Fibroblast of mammary gland (primary cell): Measurements from ENCODE around the gene TFEB.

Source experiments
- DNase-seq: peaks from one replicate; pipeline ENCODE4 v3.0.0-alpha.2; 2010; ENCODE audit warnings: low read depth
- H3K4me3 ChIP-seq: 2 replicates; pipeline ENCODE4 v1.5.1; 2011; ENCODE audit warnings: low read depth, mild to moderate bottlenecking, low read length, moderate library complexity; ENCODE audit not compliant: control insufficient read depth
- CTCF ChIP-seq: conservative IDR thresholded peaks from 2 replicates; pipeline ENCODE4 v1.5.1; 2011; ENCODE audit warnings: low read depth, low read length, inconsistent platforms; ENCODE audit not compliant: control insufficient read depth, insufficient read depth

The TFEB gene

GRCh38 chr6:41683523-41684310 is 51.7 kb downstream of the TFEB start:
- peak; percentile 62 for DNase-seq
- peak; percentile 75 for TF ChIP-seq CTCF
- H3K4me3 ChIP-seq = peak overlapping the region; percentile 33

- no peak for TF ChIP-seq CTCF
- DNase-seq = no peak
- peak overlapping the region; percentile 33 for H3K4me3 ChIP-seq
Observed at GRCh38 chr6:41683273-41683522, 52.2 kb downstream of the TFEB start.

DNA sequence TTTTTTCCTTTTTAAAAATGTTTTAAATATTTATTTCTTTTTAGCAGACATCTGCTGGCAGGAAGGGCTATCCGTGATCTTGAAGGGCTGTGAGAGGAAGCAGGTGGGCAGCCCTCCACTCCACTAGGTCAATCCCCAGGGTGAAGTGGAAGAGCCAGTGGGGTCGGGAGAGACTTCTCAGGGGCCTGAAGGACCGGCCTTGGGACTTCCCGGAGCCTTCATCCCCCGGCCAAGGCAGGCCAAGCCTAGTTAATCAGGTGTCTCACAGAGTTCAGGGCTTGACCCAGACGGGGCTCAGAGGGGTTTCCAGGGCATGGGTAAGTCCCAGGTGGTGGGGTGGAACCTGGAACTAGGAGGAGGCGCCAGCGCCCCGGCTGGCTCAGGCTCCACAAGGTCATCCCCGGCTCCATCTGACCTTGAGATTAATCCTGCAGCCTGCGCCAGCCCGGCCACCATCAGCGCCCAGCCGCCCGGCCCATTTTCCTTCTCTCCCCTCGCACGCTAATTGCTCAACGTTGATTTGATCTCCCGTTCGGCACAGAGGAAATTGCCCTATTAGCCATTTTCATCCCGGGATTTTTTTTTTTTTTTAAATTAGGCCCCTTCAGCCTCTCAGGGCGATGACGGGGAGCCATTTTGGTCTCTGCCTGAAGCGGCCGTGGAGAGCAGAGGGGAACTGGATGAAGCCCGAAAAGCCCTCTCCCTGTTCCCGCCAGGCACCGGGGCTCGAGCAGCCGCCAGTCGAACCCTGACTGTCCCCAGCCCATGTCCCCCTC is 52.7 kb downstream of the TFEB start:
- no peak for DNase-seq
- TF ChIP-seq CTCF = no peak
- peak overlapping the region; percentile 33 for H3K4me3 ChIP-seq

DNA sequence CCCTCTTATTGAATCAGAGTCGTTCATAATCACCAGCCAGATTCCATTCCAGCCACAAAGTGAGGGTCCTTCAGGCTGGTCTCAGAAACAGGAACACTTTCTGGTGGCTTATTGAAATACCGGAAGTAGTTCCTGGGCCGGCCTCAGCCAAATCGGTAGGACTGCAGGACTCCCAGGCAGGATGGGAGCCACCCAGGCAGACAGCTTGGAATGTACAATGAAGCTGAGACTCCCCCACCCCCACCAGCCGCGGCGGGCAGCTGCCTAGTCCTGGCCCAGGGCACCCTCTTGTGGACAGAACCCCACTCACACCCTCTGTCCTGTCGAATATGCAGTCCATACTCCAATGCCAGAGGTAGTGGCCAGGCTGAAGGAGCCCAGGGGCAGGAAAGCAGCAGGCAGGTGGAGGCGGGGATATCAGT is 53.3 kb downstream of the TFEB start:
- no peak overlapping the region for H3K4me3 ChIP-seq
- TF ChIP-seq CTCF = peak; percentile 85
- peak; percentile 83 for DNase-seq

DNA sequence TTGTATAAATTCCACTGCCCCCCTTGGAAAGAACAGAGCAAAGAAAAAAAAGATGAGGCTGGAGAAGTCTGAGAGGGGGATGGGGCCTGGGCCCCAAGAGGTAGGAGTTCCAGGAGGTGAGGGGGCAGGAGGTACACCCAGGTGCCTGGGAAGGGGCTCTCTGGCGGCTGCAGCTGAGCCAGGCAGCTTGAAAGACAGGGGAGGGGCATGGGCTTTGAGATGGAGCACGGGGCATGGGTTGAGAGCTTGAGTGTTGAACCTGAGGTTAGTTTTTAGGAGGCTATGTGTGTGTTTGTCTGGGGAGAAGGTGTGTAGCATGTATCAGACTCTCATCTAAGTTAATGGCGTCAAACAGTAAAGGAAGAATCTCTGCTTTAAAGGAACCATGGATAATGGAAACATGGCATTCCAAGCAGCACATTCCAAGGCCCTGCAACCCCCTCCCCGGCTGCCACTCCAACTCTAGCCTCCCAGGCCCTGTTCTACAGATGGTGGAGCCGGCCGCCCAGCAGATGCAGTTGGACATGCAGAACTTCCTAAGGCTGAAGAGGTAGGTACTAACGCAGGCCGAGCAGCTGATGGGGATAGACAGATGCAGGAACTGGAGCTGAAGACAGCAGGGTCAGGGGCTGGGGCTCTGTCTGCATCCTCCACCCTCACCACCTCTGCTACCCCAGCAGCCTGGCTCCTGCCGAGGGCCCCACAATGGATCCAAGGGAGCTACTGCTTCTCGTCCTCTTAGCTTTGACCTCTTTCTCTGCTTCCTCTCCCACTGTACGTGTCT is 55.0 kb downstream of the TFEB start:
- H3K4me3 ChIP-seq = no peak overlapping the region
- no peak for DNase-seq
- no peak for TF ChIP-seq CTCF

DNA sequence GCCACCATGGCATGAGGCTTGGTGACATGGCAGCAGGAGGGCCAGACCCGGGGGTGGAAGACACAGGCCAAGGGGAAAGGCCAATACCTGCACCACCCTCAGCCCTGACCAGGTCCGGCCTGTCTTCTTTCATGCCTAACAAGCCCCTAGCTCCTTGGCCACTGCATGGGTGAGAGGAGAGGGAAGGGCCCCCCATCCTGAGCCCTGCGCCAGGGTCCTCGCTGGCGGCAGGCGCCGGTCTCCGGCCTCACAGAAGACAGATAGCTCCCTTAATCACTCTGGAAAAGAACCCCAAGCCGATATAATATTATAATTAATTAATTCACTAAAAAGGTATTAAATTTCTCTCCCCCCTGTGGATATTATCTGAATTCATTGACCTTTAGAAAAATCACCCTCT is 55.7 kb downstream of the TFEB start:
- no peak overlapping the region for H3K4me3 ChIP-seq
- no peak for TF ChIP-seq CTCF
- DNase-seq = no peak
